Right ventricle myocardium superior (tissue), 1 donor: Measurements from ENCODE around the gene DGUOK. TPM values are rescaled to one million over a fixed set of nuclear protein-coding genes. Genes with fewer than 3 reads are reported as not detected.
"Not testable (repeated sequence)": the region's sequence is repeated elsewhere in the genome, so short reads cannot be mapped to it uniquely, and the experiment has no call there.

Experiments used
- ATAC-seq: fragments of 200-7000 bp; cut with Tn5 transposase; one replicate; pipeline ENCODE4 v1.9.1; 2020; ENCODE audit warnings: mild to moderate bottlenecking; ENCODE audit not compliant: poor library complexity
- DNase-seq: peaks from one replicate; pipeline ENCODE4 v3.0.0-alpha.2; 2020
- intact Hi-C: fragments of 100-400 bp; cut with DNase I; formaldehyde crosslinking; loops from one replicate; pipeline ENCODE4 v1.11.2; 2022
- long read RNA-seq: library from polyadenylated mRNA; unstranded; transcript quantifications from one replicate; pipeline ENCODE4 v2.0.0, GENCODE V29; 2021
- total RNA-seq: library from RNA; stranded (reverse); fragmentation: NEBNext Ultra II Directional; extraction: Animal tissue kit (Norgen Biotek cat#: 25700); gene quantifications from one replicate; pipeline ENCODE4 v1.2.1, GENCODE V29; 2021
- donor health status: DM: no; HTN: yes; CAD: no; lungs with severe emphysema.

DGUOK gene
- 17.7 TPM for total RNA-seq
- long read RNA-seq, transcript DGUOK-201 (7 exons, 1,144 nt), result major isoform, 11 of 26 reads
- long read RNA-seq, transcript DGUOK-208 (6 exons, 1,029 nt), result minor isoform, 6 of 26 reads
- long read RNA-seq, partial matches to known transcripts, result 1 of 26 reads
- long read RNA-seq, other reads (novel, unspliced or antisense), result 4 of 26 reads

DNA sequence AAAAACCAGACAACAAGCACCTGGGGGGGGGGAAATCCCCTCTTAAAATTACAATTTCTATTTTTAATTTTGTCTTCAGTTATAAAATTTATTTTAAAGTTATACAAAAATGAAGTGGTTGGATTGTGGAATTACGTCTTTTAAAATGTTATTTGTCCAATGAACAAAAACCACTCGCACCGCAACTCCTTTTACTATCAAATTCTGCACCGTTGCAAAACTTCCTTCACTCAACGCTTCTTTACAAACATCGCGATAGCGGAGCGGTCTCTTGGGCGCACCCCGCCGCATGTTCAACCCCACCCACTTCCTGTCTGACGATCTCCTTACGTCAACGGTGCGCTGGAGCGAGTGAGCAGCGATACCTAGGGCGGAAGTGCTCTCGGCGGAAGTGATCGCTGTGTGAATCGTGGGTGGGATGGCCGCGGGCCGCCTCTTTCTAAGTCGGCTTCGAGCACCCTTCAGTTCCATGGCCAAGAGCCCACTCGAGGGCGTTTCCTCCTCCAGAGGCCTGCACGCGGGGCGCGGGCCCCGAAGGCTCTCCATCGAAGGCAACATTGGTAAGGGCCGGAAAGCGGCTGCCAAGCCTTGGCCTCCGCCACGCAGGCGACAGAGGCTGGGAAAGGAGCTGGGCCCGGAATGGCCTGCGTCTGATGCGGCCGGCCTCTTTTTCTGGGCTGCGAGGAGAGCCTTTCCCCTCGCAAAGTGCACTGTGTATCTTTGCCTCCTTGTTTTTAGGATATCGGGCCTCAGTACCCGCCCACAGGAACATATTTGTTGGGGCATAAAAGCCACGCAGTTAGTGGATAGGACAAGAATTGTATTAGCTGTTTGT is at the start of gene DGUOK:
Gene DGUOK, plus strand, starts transcription at position 388 of the 835 bp plus-strand sequence. Its CDS starts 31 bp downstream, at position 419.
- DNase-seq, result peak; percentile 98
- intact Hi-C loops, result no loop called here
- peak; percentile 100 for ATAC-seq

DNA sequence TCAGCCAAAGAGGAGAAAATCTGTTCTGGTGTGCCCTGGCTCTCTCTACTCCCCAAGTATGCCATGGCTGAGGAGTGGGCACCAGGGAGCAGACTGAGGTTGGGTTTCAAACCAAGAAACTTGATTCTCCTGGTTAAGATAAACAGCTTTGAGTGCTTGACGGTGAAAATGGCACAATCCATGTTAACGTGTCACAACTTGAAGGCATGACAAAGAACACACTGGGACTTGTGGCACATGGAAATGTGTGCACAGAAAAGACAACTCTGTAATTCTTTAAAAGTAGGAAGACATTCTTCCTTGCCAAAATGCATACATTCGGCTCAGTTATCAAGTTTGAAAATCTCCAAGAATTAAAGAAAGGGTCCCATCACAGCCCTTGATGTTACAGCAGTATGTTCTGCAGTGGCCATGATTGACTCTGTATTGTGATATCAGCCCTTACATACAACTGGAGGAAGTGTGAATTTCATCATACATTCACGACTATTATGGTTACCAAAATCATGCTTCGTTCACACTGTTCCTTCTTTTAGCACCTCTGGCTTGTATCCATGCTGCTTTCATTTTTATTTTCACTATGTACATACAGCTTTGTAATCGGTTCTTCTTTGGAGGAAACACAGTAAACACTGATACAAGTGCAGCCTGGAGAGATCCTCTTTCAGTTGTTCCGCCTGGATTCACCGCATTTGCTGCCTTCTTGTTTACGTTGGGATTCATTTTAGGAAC is 49.4 kb upstream of the DGUOK start:
- no peak for DNase-seq
- intact Hi-C loops, result no loop called here
- peak; percentile 55 for ATAC-seq

DNA sequence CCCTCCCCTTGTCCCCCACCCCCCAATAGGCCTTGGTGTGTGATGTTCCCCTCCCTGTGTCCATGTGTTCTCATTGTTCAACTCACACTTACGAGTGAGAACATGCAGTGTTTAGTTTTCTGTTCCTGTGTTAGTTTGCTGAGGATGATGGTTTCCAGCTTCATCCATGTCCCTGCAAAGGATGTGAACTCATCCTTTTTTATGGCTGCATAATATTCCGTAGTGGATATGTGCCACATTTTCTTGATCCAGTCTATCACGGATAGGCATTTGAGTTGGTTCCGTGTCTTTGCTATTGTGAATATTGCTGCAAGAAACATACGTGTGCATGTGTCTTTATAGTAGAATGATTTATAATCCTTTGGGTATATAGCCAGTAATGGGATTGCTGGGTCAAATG is 48.7 kb upstream of the DGUOK start:
- ATAC-seq, intact Hi-C loops, DNase-seq: not testable (repeated sequence)

DNA sequence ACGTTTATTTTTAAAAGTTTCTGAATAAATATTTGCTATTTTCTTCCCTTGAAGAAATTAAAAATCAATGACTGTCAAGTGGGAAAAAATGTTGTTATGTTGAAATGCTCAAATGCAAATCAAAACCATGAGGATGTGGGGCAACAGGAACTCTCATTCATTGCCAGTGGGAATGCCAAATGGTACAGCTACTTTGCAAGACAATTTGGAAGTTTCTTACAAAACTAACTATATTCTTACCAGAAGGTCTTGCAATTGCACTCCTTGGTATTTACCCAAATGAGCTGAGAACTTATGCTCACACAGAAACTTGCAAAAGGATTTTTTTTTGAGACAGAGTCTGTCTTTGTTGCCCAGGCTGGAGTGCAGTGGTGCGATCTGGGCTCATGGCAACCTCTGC is 41.3 kb upstream of the DGUOK start:
- DNase-seq, result no peak
- intact Hi-C loops, result no loop called here
- ATAC-seq, result no peak

DNA sequence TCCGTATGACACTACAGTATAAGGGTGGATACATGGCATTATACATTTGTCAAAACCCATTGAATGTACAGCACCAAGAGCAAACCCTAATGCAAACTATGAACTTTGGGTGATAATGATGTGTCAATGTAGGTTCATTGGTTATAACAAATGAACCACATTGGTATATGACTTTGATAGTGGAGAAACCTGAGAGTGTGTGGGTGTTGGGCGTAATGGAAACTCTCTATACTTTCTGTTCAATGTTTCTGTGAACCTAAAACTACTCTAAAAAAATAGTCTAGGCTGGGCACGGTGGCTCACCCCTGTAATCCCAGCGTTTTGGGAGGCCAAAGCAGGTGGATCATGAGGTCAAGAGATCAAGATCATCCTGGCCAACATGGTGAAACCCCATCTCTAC is 40.3 kb upstream of the DGUOK start:
- intact Hi-C loops, result no loop called here
- DNase-seq, result no peak
- no peak for ATAC-seq

DNA sequence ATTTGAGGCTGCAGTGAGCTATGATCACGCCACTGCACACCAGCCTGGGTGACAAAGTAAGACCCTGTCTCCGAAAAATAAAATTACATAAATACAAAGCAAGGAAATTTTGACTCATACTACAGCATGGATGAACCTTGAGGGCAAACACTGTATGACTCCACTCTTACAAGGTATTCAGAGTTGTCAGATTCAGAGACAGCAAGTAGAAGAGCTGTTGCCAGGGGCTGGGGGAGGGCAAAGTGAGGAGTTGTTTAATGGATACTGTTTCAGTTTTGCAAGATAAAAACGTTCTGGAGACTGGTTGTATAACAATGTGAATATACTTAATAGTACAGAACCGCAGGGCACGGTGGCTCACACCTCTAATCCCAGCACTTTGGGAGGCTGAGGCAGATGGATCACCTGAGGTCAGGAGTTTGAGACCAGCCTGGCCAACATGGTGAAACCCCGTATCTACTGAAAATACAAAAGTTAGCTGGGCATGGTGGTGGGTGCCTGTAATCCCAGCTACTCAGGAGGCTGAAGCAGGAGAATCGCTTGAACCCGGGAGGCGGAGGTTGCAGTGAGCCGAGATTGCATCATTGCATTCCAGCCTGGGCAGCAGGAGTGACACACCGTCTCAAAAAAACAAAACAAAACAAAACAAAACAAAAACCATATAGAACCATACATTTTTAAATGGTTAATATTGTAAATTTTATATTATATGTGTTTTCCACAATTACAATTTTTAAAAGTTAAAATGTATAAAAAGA is 38.9 kb upstream of the DGUOK start:
- ATAC-seq, intact Hi-C loops, DNase-seq: not testable (repeated sequence)

DNA sequence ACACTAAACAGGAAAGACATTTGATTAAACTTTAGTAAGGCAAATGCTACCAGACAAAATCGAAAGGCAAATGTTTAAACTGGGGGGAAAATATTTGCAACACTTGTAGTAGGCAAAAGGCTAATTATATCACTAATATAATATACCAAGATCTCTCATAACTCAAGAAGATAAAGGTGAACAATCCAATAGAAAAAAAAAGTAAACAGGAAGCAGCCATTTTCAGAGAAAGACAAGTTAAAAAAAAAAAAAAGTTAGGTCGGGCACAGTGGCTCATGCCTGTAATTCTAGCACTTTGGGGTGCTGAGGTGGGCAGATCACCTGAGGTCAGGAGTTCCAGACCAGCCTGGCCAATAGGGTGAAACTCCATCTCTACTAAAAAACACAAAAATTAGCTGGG is 38.3 kb upstream of the DGUOK start:
- DNase-seq (no peak), ATAC-seq (no peak)
- intact Hi-C loops, result no loop called here

DNA sequence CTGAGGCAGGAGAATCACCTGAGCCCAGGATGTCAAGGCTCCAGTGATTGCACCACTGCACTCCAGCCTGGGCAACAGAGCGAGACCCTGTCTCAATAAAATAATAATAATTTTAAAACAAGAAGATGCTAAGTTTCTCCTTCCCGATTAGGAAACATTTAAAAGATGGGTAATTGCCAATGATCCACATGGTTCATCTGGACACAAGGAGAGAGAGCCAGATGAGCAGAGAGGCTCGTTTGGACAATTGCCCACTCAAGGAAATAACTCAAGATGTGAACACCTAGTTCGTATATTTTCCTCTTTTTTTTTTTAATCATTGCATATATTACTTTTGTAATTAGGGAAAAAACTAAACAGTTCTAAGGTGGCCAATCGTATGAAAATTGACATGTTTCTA is 37.5 kb upstream of the DGUOK start:
- intact Hi-C loops, result no loop called here
- no peak for ATAC-seq
- no peak for DNase-seq

DNA sequence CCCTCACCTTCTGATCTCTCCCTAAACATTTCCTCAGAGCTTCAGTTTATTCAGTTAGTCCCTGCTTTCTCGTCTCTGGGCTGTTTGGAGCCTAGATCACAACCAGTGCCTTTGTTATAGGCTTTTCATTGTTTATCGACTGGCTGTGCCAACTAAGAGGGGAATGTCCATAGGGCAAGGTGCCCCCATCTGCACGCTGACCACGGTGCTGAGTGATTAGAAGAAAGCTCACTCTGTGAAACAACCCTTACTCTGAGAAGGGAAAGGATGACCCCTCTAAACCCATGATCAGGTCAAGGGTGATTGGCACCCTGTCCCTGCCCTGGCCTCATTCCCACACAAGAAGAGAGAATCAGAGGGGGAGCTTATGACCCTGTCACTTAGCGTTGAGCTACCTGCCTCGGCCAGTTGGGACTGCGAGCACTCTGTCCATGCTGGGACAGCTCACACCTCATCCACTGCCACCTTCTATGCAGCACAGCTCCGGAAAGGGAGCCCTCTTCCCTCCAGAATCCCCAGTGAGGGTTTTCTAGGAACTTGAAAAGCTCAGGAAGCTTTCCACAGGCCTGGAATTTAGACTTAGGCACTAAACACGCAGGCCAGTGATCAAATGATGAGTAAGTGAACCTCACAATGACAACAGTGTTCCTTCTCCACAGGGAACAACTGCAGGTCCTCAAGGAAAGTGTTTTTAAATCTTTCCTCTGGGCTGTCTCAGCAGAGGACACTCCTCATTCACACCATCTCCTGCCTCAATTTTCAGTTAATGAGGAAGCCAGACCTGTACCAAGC is 36.2 kb upstream of the DGUOK start:
- DNase-seq (no peak), ATAC-seq (no peak)
- intact Hi-C loops, result no loop called here

DNA sequence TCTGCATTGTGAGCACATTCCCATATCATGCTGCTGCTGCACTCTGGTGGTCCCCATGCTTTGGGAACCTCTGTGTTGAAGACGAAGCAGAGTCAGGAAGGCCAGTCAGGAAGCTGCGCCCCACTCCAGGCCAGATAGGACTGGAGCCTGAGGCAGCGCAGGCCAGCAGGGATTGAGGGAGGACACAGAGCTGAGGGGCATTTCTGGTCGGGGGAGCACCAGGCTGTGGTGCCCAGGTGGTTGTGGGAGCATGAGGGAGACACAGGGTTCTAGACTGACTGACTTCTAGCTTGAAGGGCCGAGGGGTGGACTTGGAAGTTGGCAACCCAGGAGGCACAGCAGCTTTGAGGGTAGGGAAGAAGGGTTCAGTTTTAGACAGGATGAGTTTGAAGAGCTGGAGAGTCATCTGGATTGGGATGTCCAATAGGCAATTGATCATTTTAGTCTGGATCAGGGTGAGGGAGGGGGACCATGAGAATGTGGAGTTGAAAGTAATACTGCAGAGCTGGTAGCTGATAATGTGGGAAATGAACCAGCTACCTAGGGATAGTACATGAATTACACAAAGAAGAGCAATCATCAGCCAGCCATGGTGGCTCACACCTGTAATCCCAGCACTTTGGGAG is 35.3 kb upstream of the DGUOK start:
- no peak for DNase-seq
- intact Hi-C loops, result no loop called here
- ATAC-seq, result no peak

DNA sequence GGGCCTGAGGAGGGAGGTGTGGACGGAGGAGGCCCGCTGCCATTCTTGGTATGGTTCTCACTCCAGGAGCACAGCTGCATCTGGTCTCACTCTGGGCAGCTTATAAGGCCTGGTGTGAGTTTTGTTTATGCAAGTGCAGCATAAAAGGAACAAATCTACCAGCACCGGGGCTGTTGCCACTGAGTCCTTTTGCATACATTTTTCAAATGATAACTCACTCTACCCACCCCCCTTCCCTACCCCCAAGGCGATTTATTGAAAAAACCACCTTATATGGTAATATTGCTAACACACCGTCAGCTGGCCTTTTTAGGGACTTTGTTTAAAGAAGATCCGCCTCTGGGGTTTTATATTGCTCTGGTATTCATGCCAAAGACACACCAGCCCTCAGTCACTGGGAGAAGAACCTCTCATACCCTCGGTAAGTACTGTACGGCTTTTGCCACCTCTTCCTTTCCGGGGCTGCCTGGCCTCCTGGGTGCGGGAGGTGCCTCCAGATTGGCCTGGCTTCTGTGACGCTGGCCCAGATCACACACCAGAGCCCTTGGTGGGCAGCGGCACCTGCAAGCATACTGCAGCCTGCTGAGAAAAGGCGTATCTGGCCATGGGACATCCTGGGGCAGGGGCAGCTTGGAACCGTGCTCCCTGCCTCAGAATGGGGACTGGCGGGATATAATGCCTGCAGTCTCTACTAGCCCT is 33.9 kb upstream of the DGUOK start, which contains the start of gene ACTG2:
Gene ACTG2, plus strand, starts transcription at position 378 of the 699 bp plus-strand sequence. CDS start 8,304 bp downstream, outside the sequence.
- ATAC-seq, result no peak
- DNase-seq, result no peak
- intact Hi-C loops, result no loop called here

DNA sequence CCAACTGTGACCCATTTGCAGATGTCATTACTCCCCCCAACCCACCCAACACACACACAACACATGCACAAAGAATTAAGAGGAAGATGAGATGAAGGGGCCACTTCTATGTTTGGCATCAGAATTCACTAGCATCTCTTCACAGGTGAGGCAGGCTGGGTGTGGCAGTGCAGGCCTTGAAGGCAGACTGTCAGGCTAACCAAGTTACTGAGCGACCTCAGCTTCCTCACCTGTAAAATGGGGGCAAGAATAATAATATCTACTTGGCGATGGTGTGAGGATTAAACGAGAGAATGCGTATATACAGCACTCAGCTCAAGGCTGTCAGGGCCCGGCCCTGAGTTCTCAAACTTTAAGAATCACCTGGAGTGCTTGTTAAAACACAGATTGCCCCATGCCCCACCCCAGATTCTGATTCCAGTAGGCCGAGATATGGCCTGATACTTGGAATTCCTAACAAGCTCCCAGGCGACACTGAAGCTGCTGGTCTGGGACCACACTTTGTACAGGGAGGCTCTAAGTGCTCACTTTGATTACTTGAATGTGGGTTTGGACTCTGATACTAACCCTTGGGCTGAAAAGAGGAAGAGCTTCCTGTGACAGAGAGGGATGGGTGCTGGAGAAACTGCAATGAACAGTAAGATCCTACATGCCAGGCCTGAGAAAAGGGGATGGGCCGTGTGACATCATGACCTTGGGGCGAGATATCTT is 32.8 kb upstream of the DGUOK start:
- ATAC-seq, result no peak
- DNase-seq, result no peak
- intact Hi-C loops, result no loop called here

DNA sequence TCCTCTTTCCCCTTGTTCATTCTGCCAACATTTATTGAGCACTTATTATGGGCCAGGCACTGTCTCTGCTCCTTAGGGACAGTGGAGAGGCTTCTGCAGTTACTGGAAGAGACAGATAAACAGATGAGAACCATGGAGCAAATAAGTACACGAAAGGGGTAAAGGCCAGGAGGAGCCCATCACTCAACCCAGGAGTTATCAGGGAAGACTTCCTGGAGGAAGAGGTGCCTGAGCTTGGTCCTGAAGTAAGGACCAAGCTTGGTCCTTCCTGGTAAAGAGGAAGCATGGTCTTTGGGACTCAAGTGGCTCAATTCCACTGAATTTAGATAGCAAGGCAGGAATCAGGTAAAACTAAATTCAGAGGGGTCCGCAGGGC is 32.2 kb upstream of the DGUOK start:
- intact Hi-C loops, result no loop called here
- no peak for ATAC-seq

DNA sequence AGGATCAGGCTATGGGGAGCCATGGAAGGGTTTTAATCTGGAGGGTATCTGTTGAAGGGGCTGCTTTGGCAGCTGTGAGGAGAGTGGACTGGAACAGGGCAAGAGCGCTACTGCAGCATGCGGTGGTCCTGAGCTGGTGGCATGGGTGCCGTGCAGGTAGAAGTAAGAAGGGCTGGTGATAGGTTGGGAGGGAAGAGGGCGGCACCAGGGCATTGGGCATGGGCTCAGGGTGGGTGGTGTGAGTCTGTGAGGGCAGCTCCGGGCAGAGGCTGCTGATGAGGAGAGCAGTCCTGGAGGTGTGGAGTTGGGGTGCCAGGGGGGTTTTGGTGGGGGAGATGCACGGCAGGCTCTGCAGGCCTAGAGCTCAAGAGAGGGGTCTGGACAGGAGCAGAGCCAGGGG is 31.8 kb upstream of the DGUOK start:
- ATAC-seq (no peak), DNase-seq (no peak)
- intact Hi-C loops, result no loop called here

More for the DNA sequence above, 32.2 kb upstream of the DGUOK start:
- DNase-seq, result no peak

DNA sequence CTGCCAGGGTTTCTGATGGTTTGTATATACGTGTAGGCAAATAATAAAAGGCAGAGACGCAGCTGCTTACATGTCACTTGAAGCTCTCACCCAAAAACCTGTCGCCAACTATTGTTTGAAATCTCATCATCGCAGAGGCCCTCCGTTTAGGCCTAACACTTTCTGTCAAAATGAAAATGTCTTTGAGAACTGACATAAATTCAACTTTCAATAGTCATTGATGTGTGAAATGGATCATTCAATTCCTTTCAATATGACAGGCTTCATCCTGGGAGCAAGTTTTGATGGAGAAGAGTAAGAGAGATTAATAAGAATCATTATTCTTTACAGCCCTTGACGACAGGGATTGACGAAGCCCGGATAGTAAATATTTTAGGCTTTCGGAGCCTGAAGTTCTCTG is 31.2 kb upstream of the DGUOK start:
- no peak for ATAC-seq
- intact Hi-C loops, result no loop called here
- DNase-seq, result no peak

DNA sequence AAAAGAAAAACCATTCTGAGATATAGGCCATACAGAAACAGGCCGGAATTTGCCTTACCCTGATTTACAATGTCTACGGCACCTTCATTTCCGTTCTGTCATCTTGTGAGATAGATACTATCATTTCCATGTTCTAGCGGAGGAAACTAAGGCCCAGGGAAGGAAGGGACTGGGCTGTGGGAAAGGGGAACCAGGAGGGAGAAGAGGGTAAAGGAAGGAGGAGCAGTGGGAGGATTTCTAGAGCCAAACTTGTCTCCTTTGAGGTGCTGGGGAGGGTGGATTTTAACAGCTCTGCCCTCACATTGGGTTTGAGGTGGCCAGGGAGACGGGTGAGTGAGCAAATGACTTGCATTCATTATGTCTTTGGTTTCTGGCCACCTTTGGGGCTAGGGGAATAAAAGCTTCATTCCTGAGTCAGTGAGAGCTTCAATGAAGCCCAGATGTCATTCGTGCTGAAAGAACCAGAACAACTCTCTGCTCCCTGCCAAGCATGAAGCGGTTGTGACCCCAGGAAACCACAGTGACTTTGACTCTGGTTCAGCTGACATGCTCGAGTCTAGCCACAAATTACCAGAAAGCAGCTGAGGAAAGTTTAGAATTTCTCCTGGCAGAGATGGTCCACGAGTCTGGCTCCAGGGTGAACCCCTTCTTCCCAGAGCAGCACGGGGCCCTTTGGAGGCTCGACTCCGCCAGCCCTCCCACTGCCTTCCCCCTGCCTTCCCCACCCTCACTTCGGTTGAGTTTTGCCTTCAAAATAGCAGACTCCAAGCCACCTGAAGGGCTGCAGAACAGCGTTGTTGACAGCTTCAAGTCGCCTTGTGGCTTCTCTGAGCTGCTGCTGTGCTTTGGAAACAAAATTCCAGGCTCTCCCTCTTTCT is 30.1 kb upstream of the DGUOK start:
- ATAC-seq (no peak), DNase-seq (no peak)
- intact Hi-C loops, result no loop called here
